Adrenal gland (tissue), 5 donors: Measurements from ENCODE around the gene ENO4.

Source experiments
- POLR2A ChIP-seq, 2 donors: fragments of 450-650 bp; IDR thresholded peaks; one replicate each; pipeline ENCODE4 v1.6.1; 2017; ENCODE audit warnings: antibody characterized with exemption in 2 of 2, mild to moderate bottlenecking in 2 of 2, moderate library complexity in 1 of 2
- TF ChIP-seq, protein P1 (sequence below), 6 experiments: fragments of 450-650 bp in 4 of 6; fragments of 200-600 bp in 2 of 6; sonication (generic) in 1 of 6; IDR thresholded peaks; 1 replicate in 5 of 6; 2 replicates in 1 of 6; pipeline versions ENCODE4 v1.5.1 to v1.8.0; 2016 to 2021; ENCODE audit warnings: antibody characterized with exemption in 6 of 6, mild to moderate bottlenecking in 2 of 6, moderate library complexity in 1 of 6
- donor health status: DM: no; HTN: no; CAD: no.

DNA sequence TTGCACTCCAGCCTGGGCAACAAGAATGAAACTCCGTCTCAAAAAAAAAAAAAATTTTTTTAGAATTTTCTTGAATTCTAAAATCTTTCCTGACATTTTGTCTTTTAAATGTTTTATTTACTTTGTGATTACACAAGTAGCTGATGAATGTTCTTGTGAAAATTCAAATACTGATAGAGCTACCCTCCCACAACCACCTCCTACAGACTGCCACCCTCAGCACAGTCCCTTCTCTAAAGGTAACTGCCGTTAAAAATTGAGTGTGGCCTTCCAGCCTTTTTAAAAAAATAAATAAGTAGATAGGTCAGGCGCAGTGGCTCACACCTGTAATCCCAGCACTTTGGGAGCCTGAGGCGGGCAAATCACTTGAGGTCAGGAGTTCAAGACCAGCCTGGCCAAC is 15.1 kb downstream of the ENO4 start:
- TF ChIP-seq, protein P1, sequence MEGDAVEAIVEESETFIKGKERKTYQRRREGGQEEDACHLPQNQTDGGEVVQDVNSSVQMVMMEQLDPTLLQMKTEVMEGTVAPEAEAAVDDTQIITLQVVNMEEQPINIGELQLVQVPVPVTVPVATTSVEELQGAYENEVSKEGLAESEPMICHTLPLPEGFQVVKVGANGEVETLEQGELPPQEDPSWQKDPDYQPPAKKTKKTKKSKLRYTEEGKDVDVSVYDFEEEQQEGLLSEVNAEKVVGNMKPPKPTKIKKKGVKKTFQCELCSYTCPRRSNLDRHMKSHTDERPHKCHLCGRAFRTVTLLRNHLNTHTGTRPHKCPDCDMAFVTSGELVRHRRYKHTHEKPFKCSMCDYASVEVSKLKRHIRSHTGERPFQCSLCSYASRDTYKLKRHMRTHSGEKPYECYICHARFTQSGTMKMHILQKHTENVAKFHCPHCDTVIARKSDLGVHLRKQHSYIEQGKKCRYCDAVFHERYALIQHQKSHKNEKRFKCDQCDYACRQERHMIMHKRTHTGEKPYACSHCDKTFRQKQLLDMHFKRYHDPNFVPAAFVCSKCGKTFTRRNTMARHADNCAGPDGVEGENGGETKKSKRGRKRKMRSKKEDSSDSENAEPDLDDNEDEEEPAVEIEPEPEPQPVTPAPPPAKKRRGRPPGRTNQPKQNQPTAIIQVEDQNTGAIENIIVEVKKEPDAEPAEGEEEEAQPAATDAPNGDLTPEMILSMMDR (IDR thresholded peaks at IDR 0.05) = no peak
- TF ChIP-seq POLR2A (IDR thresholded peaks at IDR 0.05) = no peak
